GM15510 (cell line): ENCODE measurements around the gene CUTC.

ENCODE experiments used
- POLR2A ChIP-seq: IDR thresholded peaks from 3 replicates; pipeline ENCODE4 v1.6.1; 2011; ENCODE audit warnings: borderline replicate concordance; ENCODE audit not compliant: insufficient read length; ENCODE audit errors: extremely low read depth

The CUTC gene

GRCh38 chr10:99733366-99733765 is 1.3 kb downstream of the CUTC start:
- no peak for TF ChIP-seq POLR2A

GRCh38 chr10:99740260-99740659 is 8.2 kb downstream of the CUTC start:
- no peak for TF ChIP-seq POLR2A

DNA sequence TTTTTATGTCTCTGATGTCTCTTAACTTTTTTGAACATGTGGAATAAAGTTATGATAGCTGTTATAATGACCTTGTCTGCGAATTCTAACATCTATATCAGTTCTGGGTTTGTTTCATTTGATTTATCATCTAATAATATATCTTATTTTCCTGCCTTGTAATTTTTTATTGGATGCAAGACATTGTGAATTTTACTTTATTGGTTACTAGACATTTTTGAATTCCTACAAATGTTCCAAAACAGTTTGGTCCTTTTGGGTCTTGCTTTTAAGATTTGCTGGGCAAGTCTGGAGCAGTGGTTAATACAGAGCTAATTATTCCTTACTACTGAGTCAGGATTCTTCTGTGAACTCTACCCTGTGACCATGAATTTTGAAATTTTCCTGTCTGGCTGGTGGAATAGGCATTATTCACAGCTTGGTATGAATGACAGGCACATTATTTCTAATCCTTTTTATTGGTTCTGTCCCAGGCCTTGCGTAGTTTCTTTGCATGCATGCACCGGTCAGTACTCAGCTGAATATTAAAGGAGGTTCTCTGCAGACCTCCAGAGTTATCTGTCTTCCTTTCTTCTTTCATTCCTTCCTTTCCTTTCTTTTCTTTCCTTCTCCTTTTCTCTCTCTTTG is 9.0 kb downstream of the CUTC start:
- TF ChIP-seq POLR2A, result no peak

DNA sequence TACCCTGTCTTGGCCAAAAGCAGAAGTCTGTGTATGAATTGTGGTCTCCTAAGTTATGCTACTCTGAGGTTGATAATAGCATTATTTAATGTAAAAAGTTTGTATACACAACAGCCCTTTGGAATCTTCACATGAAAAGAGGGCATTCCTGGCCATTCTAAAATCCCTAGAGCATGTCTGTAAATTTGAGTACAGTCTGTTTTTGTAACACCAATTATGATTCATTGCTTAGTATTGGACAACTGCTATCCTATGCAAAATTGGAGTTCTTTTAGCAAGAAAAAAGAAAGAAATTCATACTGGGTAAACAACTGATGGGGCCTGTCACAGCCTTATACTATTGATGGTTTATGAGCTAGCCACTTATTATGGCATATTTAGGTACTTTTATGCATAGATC is 10.2 kb downstream of the CUTC start:
- TF ChIP-seq POLR2A, result no peak

DNA sequence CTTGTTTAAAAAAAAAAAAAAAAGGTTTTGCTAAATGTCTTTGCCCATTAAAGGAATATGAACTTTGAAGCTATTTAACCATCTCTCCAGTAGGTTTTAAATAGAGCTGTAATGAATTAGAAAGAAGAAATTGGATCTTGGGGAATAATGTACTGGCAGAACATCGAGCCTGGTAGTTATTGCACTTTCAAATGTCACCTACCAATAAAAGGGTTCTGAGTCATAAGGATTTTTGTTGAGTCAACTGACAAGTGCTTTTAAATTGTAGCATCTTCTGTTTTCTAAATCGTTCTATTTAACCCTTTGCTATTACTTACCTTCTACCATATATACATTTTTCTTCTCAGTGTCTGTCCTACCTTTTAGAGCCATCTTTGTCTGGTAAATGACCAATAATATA is 10.7 kb downstream of the CUTC start:
- TF ChIP-seq POLR2A, result no peak

DNA sequence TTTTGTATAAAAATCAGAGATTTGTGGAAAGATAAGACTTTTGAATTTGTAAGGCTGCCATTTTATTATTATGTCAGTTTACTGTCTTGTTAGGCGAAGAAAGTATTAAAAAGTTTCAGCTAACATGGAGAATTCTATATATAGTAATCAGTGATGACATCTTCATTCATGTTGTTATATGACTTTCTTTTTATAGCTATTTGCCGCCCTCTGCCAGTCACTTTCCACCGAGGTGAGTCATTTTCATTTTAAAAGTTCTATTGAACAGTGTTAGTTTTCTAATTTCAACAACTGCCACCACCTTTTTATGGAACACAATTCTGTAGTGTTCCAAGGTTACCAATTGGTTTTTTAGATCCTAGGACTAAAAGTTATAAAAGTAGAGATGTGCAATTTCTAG is 11.8 kb downstream of the CUTC start:
- no peak for TF ChIP-seq POLR2A

GRCh38 chr10:99748823-99749451 is 16.9 kb downstream of the CUTC start:
- TF ChIP-seq POLR2A, result no peak

DNA sequence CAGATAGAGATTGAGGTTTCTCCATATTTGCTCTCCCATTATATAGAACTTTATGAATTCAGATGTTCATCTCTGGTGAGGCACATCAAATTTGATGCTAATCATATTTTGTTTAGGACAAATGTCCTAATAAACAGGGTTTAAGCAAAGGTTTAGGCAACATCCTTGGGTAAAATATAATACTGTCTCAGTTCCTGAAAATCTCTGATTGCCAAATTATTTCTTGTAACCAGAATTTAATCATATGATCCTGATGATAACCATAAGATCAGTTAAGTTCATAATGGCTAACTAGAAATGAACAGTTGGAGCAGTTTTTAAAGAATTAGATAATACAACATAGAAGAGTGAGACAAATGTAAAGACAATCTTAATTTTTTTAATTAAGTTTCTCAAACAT is 18.6 kb downstream of the CUTC start:
- TF ChIP-seq POLR2A, result no peak

DNA sequence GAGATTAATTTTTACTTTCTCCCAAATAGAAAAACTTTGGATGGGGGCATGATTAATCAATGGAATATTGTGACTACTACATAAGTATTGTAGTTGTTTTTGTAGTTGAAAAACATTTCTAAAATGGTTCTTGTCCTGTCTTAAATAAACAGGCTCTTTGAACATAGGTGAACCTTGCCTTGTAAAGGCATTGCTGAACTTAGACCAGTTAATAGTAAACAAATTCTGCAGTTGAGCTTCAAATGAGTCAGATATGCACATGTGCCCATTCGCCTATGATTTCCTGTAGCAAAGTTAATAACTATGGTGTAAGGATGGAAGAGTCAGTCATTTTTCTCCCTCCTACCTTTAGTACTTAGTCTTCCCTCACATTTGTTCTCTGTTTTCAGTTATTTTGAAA is 22.6 kb downstream of the CUTC start:
- no peak for TF ChIP-seq POLR2A

DNA sequence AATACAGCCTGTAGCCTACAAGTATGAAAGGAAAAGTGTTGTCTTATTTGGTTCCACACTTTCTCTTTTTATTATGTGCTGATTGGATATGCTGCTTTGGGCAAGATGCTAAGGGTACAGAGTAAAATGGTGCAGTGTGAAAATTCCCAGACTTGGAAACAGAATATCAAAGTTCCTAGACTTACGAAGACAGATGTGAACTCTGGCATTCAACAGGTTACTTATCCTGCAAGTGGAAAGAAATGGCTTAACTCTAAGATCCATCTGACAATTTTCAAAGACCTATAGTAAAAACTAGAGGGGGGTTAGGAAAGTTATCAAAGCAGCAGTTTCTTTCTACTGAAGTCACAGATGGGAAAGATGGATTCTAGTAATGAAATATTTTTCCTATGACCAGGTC is 24.1 kb downstream of the CUTC start:
- no peak for TF ChIP-seq POLR2A

DNA sequence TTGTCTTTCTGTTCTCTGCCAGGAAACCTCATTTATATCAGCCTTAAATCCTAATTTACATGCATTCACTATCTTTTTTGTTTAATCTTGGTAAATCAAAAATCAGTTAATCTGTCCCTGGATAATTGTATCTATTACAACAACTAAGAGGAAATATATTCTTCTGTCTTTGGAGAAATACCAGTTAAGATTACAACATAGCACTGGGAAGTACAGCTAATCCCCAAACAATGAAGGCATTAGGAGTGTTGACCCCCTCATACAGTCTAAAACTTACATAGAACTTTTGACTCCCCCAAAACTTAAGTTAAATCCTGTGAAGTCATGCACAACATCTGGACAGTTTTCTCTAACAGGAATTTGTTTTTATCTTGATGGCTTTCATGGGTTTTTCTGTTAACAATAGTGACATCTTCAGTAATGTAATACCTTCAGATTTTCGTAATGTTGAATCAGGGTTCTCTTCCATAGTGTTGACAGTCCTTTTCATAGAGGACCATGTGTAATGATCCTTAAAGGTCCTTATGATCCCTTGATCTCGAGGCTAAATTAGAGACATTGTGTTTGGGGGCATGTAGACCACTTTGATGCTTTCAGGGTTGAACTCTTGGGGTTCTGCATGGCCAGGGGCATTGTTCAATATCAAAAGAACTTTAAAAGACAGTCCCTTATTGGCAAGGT is 26.3 kb downstream of the CUTC start:
- TF ChIP-seq POLR2A, result no peak

- no peak for TF ChIP-seq POLR2A
Measured at GRCh38 chr10:99760321-99760720, 28.3 kb downstream of the CUTC start.

GRCh38 chr10:99761365-99761764 is 29.3 kb downstream of the CUTC start:
- no peak for TF ChIP-seq POLR2A

DNA sequence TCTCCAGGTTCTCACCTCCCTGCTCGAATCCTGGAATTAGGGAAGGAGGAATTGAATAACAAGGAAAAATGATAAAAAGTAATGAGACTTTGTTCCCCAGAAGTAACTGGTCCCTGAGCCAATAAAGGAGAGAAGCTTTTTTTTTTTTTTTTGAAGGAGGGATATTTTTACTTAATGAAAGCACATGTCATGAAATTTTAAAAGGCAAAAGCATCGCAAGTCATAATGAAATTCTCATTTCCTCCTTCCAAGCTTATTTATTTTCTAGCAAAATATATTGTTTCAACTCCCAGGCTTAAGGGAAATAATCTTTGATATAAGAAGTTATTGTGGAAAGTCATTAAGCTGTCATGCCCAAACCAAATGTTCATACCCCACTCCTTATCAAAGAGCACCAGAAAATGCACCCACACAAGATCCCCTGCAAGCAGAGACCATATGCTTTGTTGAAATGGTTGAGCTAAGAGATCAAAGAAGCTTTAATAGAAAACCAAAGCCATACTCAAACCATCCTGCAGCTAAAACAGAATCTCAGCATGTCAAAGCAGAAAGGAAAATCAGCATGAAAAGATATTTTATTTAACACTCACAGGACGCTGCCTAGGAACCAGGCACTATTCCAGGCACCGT is 33.8 kb downstream of the CUTC start:
- TF ChIP-seq POLR2A, result no peak

- no peak for TF ChIP-seq POLR2A
Measured at GRCh38 chr10:99766302-99766681, 34.3 kb downstream of the CUTC start.

GRCh38 chr10:99767901-99768300 is 35.9 kb downstream of the CUTC start:
- TF ChIP-seq POLR2A, result no peak
